K562 (cell line): ENCODE data around the gene RUNDC3A. TPM values are rescaled to one million over a fixed set of nuclear protein-coding genes. Genes with fewer than 3 reads are reported as not detected.

Experiments used
- C11orf30 ChIP-seq: fragments of 450-650 bp; IDR thresholded peaks from 2 replicates; pipeline ENCODE4 v1.6.1; 2016; ENCODE audit warnings: low read depth, mild to moderate bottlenecking
- CBX5 ChIP-seq: IDR thresholded peaks from 2 replicates; pipeline ENCODE4 v1.6.1; 2014; ENCODE audit warnings: low read depth, borderline replicate concordance
- CC2D1A ChIP-seq: fragments of 450-650 bp; IDR thresholded peaks from 2 replicates; pipeline ENCODE4 v1.6.1; 2017; ENCODE audit warnings: mild to moderate bottlenecking
- DPF2 ChIP-seq: fragments of 450-650 bp; IDR thresholded peaks from 2 replicates; pipeline ENCODE4 v1.6.1; 2016
- EP300 ChIP-seq: IDR thresholded peaks from 2 replicates; pipeline ENCODE4 v1.6.1; 2012; ENCODE audit warnings: low read length, improper control_type of control experiment
- FOSL1 ChIP-seq: fragments of 200-800 bp; sonication (Bioruptor generic); conservative IDR thresholded peaks from 2 replicates; pipeline ENCODE4 v1.6.1; 2016; ENCODE audit warnings: missing genetic modification characterization, missing compliant biosample characterization
- GATA2 ChIP-seq: sonication (generic); formaldehyde crosslinking; IDR thresholded peaks from 2 replicates; pipeline ENCODE4 v1.4.0; 2020; ENCODE audit warnings: mild to moderate bottlenecking, missing genetic modification reagents
- HDAC3 ChIP-seq: fragments of 450-650 bp; IDR thresholded peaks from 2 replicates; pipeline ENCODE4 v1.6.1; 2018; ENCODE audit warnings: borderline replicate concordance, mild to moderate bottlenecking, moderate library complexity; ENCODE audit not compliant: partially characterized antibody
- HEY1 ChIP-seq: fragments of 250-450 bp; sonication (Bioruptor Pico); IDR thresholded peaks from 2 replicates; pipeline ENCODE4 v1.5.0; 2020; ENCODE audit warnings: mild to moderate bottlenecking, moderate library complexity, borderline replicate concordance
- HNRNPL ChIP-seq: fragments of 200-400 bp; formaldehyde crosslinking; IDR thresholded peaks from 2 replicates; pipeline ENCODE4 v1.6.1; 2017; ENCODE audit warnings: low read depth, mild to moderate bottlenecking, low read length
- MCM3 ChIP-seq: fragments of 450-650 bp; IDR thresholded peaks from 2 replicates; pipeline ENCODE4 v1.6.1; 2016
- NFXL1 ChIP-seq: fragments of 450-650 bp; formaldehyde crosslinking; IDR thresholded peaks from 2 replicates; pipeline ENCODE4 v1.4.0; 2021; ENCODE audit warnings: mild to moderate bottlenecking
- POLR3G ChIP-seq: IDR thresholded peaks from 2 replicates; pipeline ENCODE4 v1.6.1; 2011; ENCODE audit not compliant: insufficient read length, insufficient replicate concordance; ENCODE audit errors: extremely low read depth
- RBM25 ChIP-seq: fragments of 200-400 bp; formaldehyde crosslinking; IDR thresholded peaks from 2 replicates; pipeline ENCODE4 v1.6.1; 2018; ENCODE audit warnings: low read length, low read depth, moderate library complexity; ENCODE audit not compliant: severe bottlenecking
- SRSF3 ChIP-seq: fragments of 200-400 bp; formaldehyde crosslinking; IDR thresholded peaks from 2 replicates; pipeline ENCODE4 v1.6.1; 2016; ENCODE audit warnings: mild to moderate bottlenecking, low read length, moderate library complexity; ENCODE audit not compliant: insufficient read depth
- TAF9B ChIP-seq: fragments of 450-650 bp; IDR thresholded peaks from 2 replicates; pipeline ENCODE4 v1.6.1; 2018; ENCODE audit warnings: mild to moderate bottlenecking; ENCODE audit not compliant: partially characterized antibody
- ZBTB49 ChIP-seq: sonication (generic); formaldehyde crosslinking; IDR thresholded peaks from 2 replicates; pipeline ENCODE4 v1.8.0; 2022; ENCODE audit warnings: missing genetic modification reagents, mild to moderate bottlenecking, borderline replicate concordance
- ZMIZ1 ChIP-seq, 2 experiments: fragments of 150-350 bp in 1 of 2; IDR thresholded peaks; 2 replicates each; pipeline ENCODE4 v1.6.1; 2012 to 2016; ENCODE audit warnings: low read depth in 2 of 2, low read length in 2 of 2, mild to moderate bottlenecking in 1 of 2, moderate library complexity in 1 of 2
- ZNF436 ChIP-seq: fragments of 250-450, 450-650 bp; sonication (Bioruptor Pico); formaldehyde crosslinking; IDR thresholded peaks from 2 replicates; pipeline ENCODE4 v1.7.0; 2020; ENCODE audit warnings: mild to moderate bottlenecking
- ZNF518B ChIP-seq: fragments of 250-450 bp; sonication (Bioruptor Pico); IDR thresholded peaks from 2 replicates; pipeline ENCODE4 v1.5.0; 2021; ENCODE audit warnings: mild to moderate bottlenecking, moderate library complexity
- polyA plus RNA-seq, 8 experiments: library from polyadenylated mRNA; depleted of rRNA in 4 of 8; stranded (reverse) in 5 of 8; unstranded in 3 of 8; fragments of >200 nt; fragmentation: Nextera tagmentation in 2 of 8; fragmentation: Illumina TruSeq in 1 of 8; extraction: Ambion mirVana in 2 of 8; extraction: Trizol in 1 of 8; gene quantifications; 2 replicates each; pipeline versions ENCODE4 v1.2.1 to v1.2.3, GENCODE V29; 2011 to 2014; ENCODE audit warnings: inconsistent platforms in 1 of 8, missing spikeins in 1 of 8
- total RNA-seq, 7 experiments: library from RNA; depleted of rRNA in 6 of 7; stranded (reverse); fragments of >200 nt in 6 of 7; fragmentation: Illumina TruSeq in 2 of 7; extraction: Trizol in 2 of 7; gene quantifications; 2 replicates each; pipeline versions ENCODE4 v1.2.1 to v1.2.3, GENCODE V29; 2011 to 2021; ENCODE audit warnings: low replicate concordance in 1 of 7

Gene RUNDC3A
- total and polyA plus RNA-seq, 9 of the 15 experiments (the other 6 are each of a cell fraction or from before 2014, with no cell fraction given): not detected

- TF ChIP-seq NFXL1 (no peak), HEY1 (CRISPR knock-in tag) (no peak), FOSL1 (tag) (peak; percentile 67), C11orf30 (no peak), ZMIZ1 (IDR thresholded peaks at IDR 0.05; ENCODE audit: low read depth in 2 of 2, low read length in 2 of 2) (peak in 1 of 2 experiments; percentile 99; a peak in 2 of 4 replicates), ZNF436 (CRISPR knock-in tag) (no peak), ZBTB49 (no peak), CBX5 (0 out of 2 replicates have a peak, but pooled peaks have one; percentile 44), TAF9B (peak; percentile 97), GATA2 (CRISPR knock-in tag) (peak; percentile 100), POLR3G (no peak), DPF2 (peak; percentile 97), SRSF3 (no peak), RBM25 (peak; percentile 96), HDAC3 (peak; percentile 98), CC2D1A (peak; percentile 99), EP300 (peak; percentile 98), HNRNPL (0 out of 2 replicates have a peak, but pooled peaks have one; percentile 40), ZNF518B (CRISPR knock-in tag) (no peak), MCM3 (no peak)
Observed at GRCh38 chr17:44266402-44267164, 41.8 kb upstream of the RUNDC3A start (continued).
